Keratinocyte (primary cell): ENCODE measurements around the gene RFPL2. TPM values are rescaled to one million over a fixed set of nuclear protein-coding genes. Genes with fewer than 3 reads are reported as not detected.
"Not testable (repeated sequence)": the region's sequence is repeated elsewhere in the genome, so short reads cannot be mapped to it uniquely, and the experiment has no call there.

Source experiments
- DNase-seq: peaks from one replicate; pipeline ENCODE4 v3.0.0-alpha.2; 2011; ENCODE audit warnings: low read depth, missing footprints, low spot score
- FAIRE-seq: peaks from 2 replicates; lab custom pipeline; 2011; peaks lifted over from hg19 to GRCh38; lab: Jason Lieb, UNC
- H2AFZ ChIP-seq: 2 replicates; pipeline ENCODE4 v1.6.0; 2012; ENCODE audit warnings: low read length, control low read depth, inconsistent platforms; ENCODE audit not compliant: control insufficient read depth
- H3K27ac ChIP-seq: 2 replicates; pipeline ENCODE4 v1.5.1; 2011; ENCODE audit warnings: low read length; ENCODE audit not compliant: control insufficient read depth, insufficient read depth
- H3K27me3 ChIP-seq: 3 replicates; pipeline ENCODE4 v1.6.0; 2011; ENCODE audit warnings: low read length; ENCODE audit not compliant: control insufficient read depth, insufficient read depth; ENCODE audit errors: extremely low read depth
- H3K36me3 ChIP-seq, 2 experiments: 2 replicates in 1 of 2; 3 replicates in 1 of 2; pipeline ENCODE4 v1.5.1; 2011; ENCODE audit warnings: low read length in 2 of 2, mild to moderate bottlenecking in 1 of 2; ENCODE audit not compliant: control insufficient read depth in 2 of 2, insufficient read depth in 2 of 2; ENCODE audit errors: extremely low read depth in 1 of 2
- H3K4me1 ChIP-seq: 3 replicates; pipeline ENCODE4 v1.5.1; 2011; ENCODE audit warnings: low read length; ENCODE audit not compliant: control insufficient read depth, insufficient read depth; ENCODE audit errors: extremely low read depth
- H3K4me2 ChIP-seq: 3 replicates; pipeline ENCODE4 v1.6.0; 2011; ENCODE audit warnings: low read depth, low read length; ENCODE audit not compliant: control insufficient read depth, insufficient read depth; ENCODE audit errors: extremely low read depth
- H3K4me3 ChIP-seq, 3 experiments: fragments of 200-600 bp in 1 of 3; sonication (generic) in 1 of 3; 2 replicates in 2 of 3; 3 replicates in 1 of 3; pipeline ENCODE4 v1.5.1; 2011 to 2016; ENCODE audit warnings: low read length in 3 of 3, mild to moderate bottlenecking in 3 of 3, control low read depth in 2 of 3, inconsistent platforms in 1 of 3, low read depth in 1 of 3, mixed read lengths in 1 of 3, mixed run types in 1 of 3, moderate library complexity in 1 of 3; ENCODE audit not compliant: control insufficient read depth in 2 of 3, insufficient read depth in 2 of 3; ENCODE audit errors: extremely low read depth in 1 of 3
- H3K79me2 ChIP-seq: 2 replicates; pipeline ENCODE4 v1.6.0; 2012; ENCODE audit warnings: low read length; ENCODE audit not compliant: control insufficient read depth, insufficient read depth
- H3K9ac ChIP-seq: 3 replicates; pipeline ENCODE4 v1.6.0; 2011; ENCODE audit warnings: low read length; ENCODE audit not compliant: control insufficient read depth, insufficient read depth; ENCODE audit errors: extremely low read depth
- H3K9me1 ChIP-seq: 3 replicates; pipeline ENCODE4 v1.6.0; 2011; ENCODE audit warnings: low read length; ENCODE audit not compliant: control insufficient read depth, insufficient read depth; ENCODE audit errors: extremely low read depth
- H3K9me3 ChIP-seq: 2 replicates; pipeline ENCODE4 v1.5.1; 2012; ENCODE audit warnings: low read depth, low read length; ENCODE audit not compliant: control insufficient read depth
- H4K20me1 ChIP-seq: 3 replicates; pipeline ENCODE4 v1.6.0; 2011; ENCODE audit warnings: low read length; ENCODE audit not compliant: control insufficient read depth, insufficient read depth; ENCODE audit errors: extremely low read depth
- CTCF ChIP-seq, 3 experiments: IDR thresholded peaks in 1 of 3; conservative IDR thresholded peaks in 1 of 3; optimal IDR thresholded peaks in 1 of 3; 2 replicates in 2 of 3; 3 replicates in 1 of 3; pipeline versions ENCODE3 to v1.5.1; 2011; ENCODE audit warnings: low read length in 3 of 3, mild to moderate bottlenecking in 3 of 3, moderate library complexity in 2 of 3, control low read depth in 1 of 3, inconsistent platforms in 1 of 3; ENCODE audit not compliant: insufficient read depth in 2 of 3; ENCODE audit errors: extremely low read depth in 1 of 3
- dilution Hi-C: fragments of 300-500 bp; cut with MboI; formaldehyde crosslinking; loops from one replicate; pipeline ENCODE4 v1.7.0; 2020; ENCODE audit warnings: low sequenced_read_pairs; ENCODE audit not compliant: extremely low pct_ligation_motif_present
- polyA plus RNA-seq, 5 experiments: library from polyadenylated mRNA; depleted of rRNA in 3 of 5; stranded (reverse) in 3 of 5; stranded (forward) in 1 of 5; unstranded in 1 of 5; fragments of >200 nt; gene quantifications; 1 replicate in 1 of 5; 2 replicates in 3 of 5; 3 replicates in 1 of 5; pipeline versions ENCODE4 v1.2.1 to v1.2.3, GENCODE V29; 2011 to 2012; ENCODE audit warnings: missing spikeins in 2 of 5, low read depth in 1 of 5, low replicate concordance in 1 of 5
- small RNA-seq, 3 experiments: library from RNA; depleted of rRNA; stranded (forward); fragments of <200 nt; gene quantifications; one replicate each; pipeline ENCODE3, GENCODE V24; 2012; ENCODE audit warnings: low read depth in 3 of 3, low replicate concordance in 1 of 3; ENCODE audit not compliant: insufficient read length in 3 of 3

The RFPL2 gene
- polyA plus RNA-seq, 1 donor (not counting 4 experiments of a cell fraction or from before 2014, with no cell fraction given), result not detected

DNA sequence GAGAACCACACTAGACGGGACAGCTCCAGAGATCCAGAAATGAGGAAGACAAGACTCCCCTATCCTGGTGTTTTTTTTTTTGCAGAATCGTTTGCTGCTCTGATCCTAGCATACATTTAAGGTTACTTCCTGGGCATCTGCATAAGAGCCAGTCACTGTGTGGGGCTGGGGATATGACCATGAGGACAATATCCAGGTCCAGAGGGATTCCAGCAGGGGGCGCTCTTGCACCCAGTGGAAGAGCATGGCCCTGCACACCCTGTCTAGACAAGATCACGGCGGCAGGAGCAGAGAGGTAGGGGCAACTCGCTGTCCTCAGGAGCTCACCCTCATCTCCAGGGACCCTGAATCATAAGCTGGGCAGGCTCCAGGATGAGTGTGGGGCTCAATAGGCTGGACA, 64.2 kb downstream of the RFPL2 start:
- dilution Hi-C loops, H3K4me3 ChIP-seq, H3K4me2 ChIP-seq, H2AFZ ChIP-seq, H3K4me1 ChIP-seq, H3K9me1 ChIP-seq, H3K36me3 ChIP-seq, H3K9ac ChIP-seq, H3K79me2 ChIP-seq, H3K27ac ChIP-seq, H3K27me3 ChIP-seq, DNase-seq, H4K20me1 ChIP-seq, H3K9me3 ChIP-seq: not testable (repeated sequence)
- peak in 2 of 3 experiments; percentile 18 to 40 for TF ChIP-seq CTCF (optimal IDR thresholded peaks at IDR 0.05 in 1 of 3, IDR thresholded peaks at IDR 0.05 in 1 of 3, conservative IDR thresholded peaks at IDR 0.05 in 1 of 3; ENCODE audit: extremely low read depth in 1 of 3, insufficient read depth in 2 of 3, low read length in 3 of 3)
- FAIRE-seq, result peak; percentile 75

Small RNAs within 50 kb of the gene (small RNA-seq; reads per million reads assigned to genes)
- gene RF02171, result 0 reads per million in 3 experiments

Other genes with a start within 250 kb of the RFPL2 start
- gene SLC5A1, start 161.8 kb downstream of the RFPL2 start, polyA plus RNA-seq, result 1.8 to 3.0 TPM (median 2.0 TPM) in 3 replicates
- gene C22orf42, start 45.8 kb downstream of the RFPL2 start, polyA plus RNA-seq, result not detected in 3 replicates
- gene SLC5A4, start 50.3 kb upstream of the RFPL2 start, polyA plus RNA-seq, result not detected in 3 replicates
- not detected in 3 replicates for gene RFPL3, start 152.8 kb upstream of the RFPL2 start, polyA plus RNA-seq
- 117 to 143 TPM (median 122 TPM) in 3 replicates for gene RTCB, start 207.2 kb upstream of the RFPL2 start, polyA plus RNA-seq